IPS-15b (cell line): Measurements from ENCODE around the gene SSBP4.

Source experiments
- H3K27me3 ChIP-seq: one replicate; pipeline ENCODE4 v1.6.1; 2013; ENCODE audit warnings: low read length; ENCODE audit not compliant: control insufficient read depth, insufficient read depth
- H3K36me3 ChIP-seq: one replicate; pipeline ENCODE4 v1.6.1; 2013; ENCODE audit warnings: low read length; ENCODE audit not compliant: control insufficient read depth, insufficient read depth
- H3K4me1 ChIP-seq: one replicate; pipeline ENCODE4 v1.6.1; 2013; ENCODE audit warnings: mild to moderate bottlenecking, low read length; ENCODE audit not compliant: control insufficient read depth, insufficient read depth
- H3K4me3 ChIP-seq: one replicate; pipeline ENCODE4 v1.5.1; 2013; ENCODE audit warnings: low read depth, low read length
- H3K9ac ChIP-seq: one replicate; pipeline ENCODE4 v1.6.1; 2013; ENCODE audit warnings: low read depth, mild to moderate bottlenecking, low read length
- H3K9me3 ChIP-seq: one replicate; pipeline ENCODE4 v1.6.1; 2013; ENCODE audit warnings: mild to moderate bottlenecking, low read length; ENCODE audit not compliant: control insufficient read depth, insufficient read depth

The SSBP4 gene

DNA sequence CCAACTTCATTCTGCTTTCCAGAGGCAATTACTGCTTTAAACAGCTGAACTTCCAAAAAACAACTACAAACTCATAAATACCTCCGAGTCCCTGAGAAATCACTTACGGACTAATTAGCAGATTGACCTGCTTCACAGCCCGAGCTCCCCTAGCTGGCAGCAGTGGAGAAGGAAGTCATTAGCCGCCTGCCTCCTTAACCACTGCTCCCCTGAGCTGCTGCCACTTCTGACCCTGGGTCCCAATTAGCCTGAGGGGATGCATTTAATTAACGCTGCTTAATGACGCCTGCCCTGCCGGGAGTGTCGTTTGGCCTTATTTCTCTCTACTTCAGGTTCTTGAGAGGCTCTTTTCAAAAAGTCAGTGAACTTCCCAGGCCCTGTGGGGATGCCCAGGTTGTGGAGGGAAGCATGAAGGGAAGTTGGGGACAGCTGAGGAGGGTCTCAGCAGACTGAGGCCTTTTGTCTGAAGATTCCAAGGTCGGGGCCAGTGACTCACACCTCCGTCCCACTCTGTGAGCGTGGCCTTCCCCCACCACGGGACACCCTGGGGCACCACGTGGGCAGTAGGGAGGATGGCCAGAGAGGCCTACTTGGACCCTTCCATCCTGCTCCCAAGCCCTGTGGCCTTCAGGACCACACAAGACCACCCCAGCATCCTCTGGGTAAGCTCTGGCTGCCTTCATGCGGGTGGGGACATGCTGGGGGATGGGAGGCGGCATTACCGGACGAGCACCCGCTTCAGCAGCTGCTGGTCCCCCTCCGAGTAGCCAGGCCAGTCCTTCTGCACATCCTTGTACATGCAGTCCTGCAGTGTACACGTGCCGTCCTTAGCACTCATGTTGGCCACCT lies 38.5 kb downstream of the SSBP4 start:
- H3K4me1 ChIP-seq: no peaks in the 10 kb centered on the region
- no peak overlapping the region for H3K4me3 ChIP-seq
- no peaks in the 10 kb centered on the region for H3K9me3 ChIP-seq
- H3K27me3 ChIP-seq: no peaks in the 10 kb centered on the region
- H3K36me3 ChIP-seq: peaks cover 39% of the 10 kb centered on the region
- no peak overlapping the region for H3K9ac ChIP-seq

GRCh38 chr19:18460900-18461299 lies 41.7 kb downstream of the SSBP4 start:
- Histone ChIP-seq H3K9ac (no peak overlapping the region), H3K27me3 (no peaks in the 10 kb centered on the region), H3K4me3 (no peak overlapping the region), H3K4me1 (no peaks in the 10 kb centered on the region), H3K36me3 (peaks cover 55% of the 10 kb centered on the region), H3K9me3 (no peaks in the 10 kb centered on the region)

DNA sequence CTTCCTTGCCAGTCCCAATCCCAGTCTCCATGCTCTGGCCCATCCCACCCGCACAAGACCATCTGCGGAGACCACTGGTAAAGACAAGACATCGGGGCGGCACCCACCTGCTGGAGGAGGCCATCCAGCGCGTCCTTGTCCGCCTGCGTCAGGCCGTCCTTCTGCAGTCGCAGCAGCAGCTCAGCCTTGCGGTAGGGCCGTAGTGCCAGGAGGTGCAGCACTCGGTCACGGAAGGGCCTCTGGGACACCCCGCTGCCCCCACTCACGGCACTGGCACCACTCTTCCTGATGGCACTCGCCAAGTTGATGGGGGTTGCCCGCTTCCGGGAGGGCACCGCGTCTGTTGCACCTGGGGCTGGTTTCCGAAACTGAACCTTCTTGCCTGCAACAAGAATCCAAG lies 42.3 kb downstream of the SSBP4 start:
- Histone ChIP-seq H3K4me3 (no peak overlapping the region), H3K9ac (no peak overlapping the region), H3K9me3 (no peaks in the 10 kb centered on the region), H3K27me3 (no peaks in the 10 kb centered on the region), H3K36me3 (peaks cover 52% of the 10 kb centered on the region), H3K4me1 (no peaks in the 10 kb centered on the region)

GRCh38 chr19:18464646-18465045 lies 45.4 kb downstream of the SSBP4 start:
- Histone ChIP-seq H3K27me3 (no peaks in the 10 kb centered on the region), H3K9ac (no peak overlapping the region), H3K4me1 (no peaks in the 10 kb centered on the region), H3K9me3 (no peaks in the 10 kb centered on the region), H3K36me3 (peaks cover 44% of the 10 kb centered on the region), H3K4me3 (no peak overlapping the region)

DNA sequence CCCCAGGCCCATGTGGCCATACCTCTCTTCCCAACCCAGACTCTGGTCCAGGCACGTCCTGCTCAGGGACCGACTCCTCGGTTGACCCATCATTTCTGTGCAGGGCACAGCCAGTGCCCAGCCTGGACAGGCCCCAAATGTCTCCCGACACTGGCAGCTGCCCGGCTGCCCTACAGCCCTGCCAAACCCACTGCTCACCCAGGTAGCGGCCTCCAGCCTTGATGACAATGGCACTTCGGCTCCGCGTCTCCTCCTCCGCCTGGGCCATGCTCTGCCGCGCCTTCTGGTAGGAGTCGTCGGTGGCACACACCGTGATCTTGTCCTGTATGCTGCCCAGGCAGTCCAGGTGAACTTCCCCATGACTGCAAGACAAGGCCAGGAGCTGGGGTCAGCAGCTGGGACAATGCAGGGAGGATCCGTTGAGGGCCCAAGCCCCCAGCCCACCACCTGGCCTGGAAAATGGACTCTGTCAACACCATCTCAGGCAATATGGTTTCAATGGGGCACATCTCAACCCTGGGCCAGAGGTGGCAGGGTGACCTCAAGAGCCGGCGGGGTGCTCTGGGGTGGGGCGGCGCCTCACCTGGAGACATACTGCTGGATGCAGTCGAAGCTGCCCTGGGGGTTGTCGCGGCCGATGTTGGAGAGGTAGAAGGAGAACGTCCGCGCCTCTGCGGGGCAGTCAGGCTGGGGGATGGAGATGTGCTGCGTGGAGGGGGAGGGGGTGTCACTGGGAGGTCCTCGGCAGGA lies 46.2 kb downstream of the SSBP4 start:
- Histone ChIP-seq H3K9ac (no peak overlapping the region), H3K36me3 (peaks cover 37% of the 10 kb centered on the region), H3K9me3 (no peaks in the 10 kb centered on the region), H3K4me3 (no peak overlapping the region), H3K27me3 (no peaks in the 10 kb centered on the region), H3K4me1 (no peaks in the 10 kb centered on the region)

DNA sequence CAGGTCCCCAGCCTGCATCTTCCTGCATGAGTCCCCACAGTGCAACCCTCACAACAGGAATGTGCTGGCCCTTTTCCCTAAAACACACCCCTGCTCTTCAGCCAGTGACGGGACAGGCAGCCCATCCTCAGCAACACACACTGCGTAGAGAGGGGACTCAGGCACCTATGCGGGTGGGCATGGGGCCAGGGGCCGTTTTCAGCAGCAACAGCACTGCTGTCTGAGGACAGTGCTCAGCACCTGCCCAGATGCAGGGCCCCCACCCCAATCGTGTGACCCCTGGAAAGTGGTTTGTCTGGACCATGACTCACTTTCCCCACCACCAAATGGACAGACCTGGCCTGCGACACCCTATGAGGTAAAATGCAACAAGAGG lies 46.8 kb downstream of the SSBP4 start:
- H3K36me3 ChIP-seq: peaks cover 32% of the 10 kb centered on the region
- no peaks in the 10 kb centered on the region for H3K27me3 ChIP-seq
- H3K4me1 ChIP-seq: no peaks in the 10 kb centered on the region
- no peak overlapping the region for H3K4me3 ChIP-seq
- no peaks in the 10 kb centered on the region for H3K9me3 ChIP-seq
- no peak overlapping the region for H3K9ac ChIP-seq

DNA sequence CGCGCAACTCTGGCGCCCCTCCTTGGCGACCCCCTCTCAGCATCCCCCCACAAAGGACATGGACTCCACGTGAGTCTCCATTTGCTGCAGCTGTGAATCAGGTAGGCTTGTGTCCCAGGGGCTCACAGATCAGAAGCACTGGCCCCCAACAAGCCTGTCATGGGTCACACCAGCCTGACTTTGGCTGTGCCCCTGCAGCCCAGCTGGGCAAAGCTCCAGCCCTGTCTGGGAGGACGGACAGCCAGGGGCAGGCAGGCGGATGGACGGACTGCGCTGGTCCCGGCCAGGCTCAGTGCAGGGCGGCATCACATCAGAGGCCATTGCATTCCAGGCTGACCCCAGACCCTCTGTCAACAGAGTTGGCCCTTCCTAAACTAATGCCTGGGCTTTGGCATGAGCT lies 47.2 kb downstream of the SSBP4 start:
- Histone ChIP-seq H3K4me3 (no peak overlapping the region), H3K27me3 (no peaks in the 10 kb centered on the region), H3K4me1 (no peaks in the 10 kb centered on the region), H3K36me3 (peaks cover 28% of the 10 kb centered on the region), H3K9ac (no peak overlapping the region), H3K9me3 (no peaks in the 10 kb centered on the region)

DNA sequence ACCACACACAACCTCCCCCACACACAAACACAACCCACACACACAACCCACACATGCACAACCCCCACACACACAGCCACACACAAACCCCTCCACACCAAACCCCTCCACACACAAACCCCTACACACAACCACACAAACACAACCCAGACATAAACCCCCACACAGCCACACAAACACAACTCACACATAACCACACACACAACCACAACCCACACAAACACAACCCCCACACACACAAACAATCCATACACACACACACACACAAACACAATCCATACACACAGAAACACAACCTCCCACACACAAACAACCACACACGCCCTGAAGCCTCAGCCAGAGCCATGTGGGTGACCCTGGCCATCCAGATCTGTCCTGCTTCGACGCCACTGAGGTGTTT lies 48.8 kb downstream of the SSBP4 start:
- Histone ChIP-seq H3K27me3 (no peaks in the 10 kb centered on the region), H3K4me3 (no peak overlapping the region), H3K4me1 (no peaks in the 10 kb centered on the region), H3K36me3 (peaks cover 22% of the 10 kb centered on the region), H3K9ac (no peak overlapping the region), H3K9me3 (no peaks in the 10 kb centered on the region)

GRCh38 chr19:18468517-18468916 lies 49.3 kb downstream of the SSBP4 start:
- Histone ChIP-seq H3K9me3 (no peaks in the 10 kb centered on the region), H3K9ac (peak overlapping the region; percentile 24), H3K27me3 (no peaks in the 10 kb centered on the region), H3K36me3 (peaks cover 22% of the 10 kb centered on the region), H3K4me1 (no peaks in the 10 kb centered on the region), H3K4me3 (no peak overlapping the region)

DNA sequence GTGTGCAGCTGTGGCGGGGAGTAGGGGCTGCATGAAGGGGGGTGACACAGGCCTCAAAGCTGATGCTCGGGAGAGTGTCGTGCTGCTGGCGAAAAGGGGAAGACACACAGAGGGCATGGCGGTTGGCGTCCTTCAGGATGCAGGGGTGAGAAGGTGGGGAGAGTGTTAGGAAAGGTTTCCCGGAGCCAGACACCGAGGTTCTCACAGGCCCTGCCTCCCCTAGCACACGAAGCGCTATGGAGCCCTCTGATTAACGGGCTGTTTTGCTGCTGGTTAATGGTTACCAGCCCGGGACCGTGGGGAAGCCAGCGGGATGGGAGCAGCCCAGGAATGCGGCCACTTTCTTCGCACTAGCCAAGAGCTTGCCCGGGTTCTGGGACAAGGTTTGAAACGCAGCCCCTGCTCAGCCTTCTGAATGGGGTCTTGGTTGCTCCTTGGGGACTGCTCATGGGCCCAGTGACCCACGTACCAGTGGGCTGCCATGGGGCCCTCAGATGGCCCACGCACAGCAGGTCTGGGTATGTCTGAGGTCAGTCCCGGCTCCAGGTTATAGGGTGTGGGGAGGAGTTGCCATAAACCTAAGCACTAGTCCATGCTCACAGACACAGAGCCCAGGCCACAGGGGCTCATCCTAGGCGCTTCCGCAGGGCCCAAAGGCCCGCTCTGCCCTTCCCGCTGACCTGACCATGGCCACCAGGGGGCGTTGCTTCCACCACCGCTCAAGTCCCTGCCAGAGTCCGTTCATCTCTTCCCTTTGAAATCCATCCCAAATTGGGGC lies 50.1 kb downstream of the SSBP4 start:
- Histone ChIP-seq H3K4me1 (no peaks in the 10 kb centered on the region), H3K27me3 (no peaks in the 10 kb centered on the region), H3K4me3 (no peak overlapping the region), H3K9me3 (no peaks in the 10 kb centered on the region), H3K36me3 (peaks cover 22% of the 10 kb centered on the region), H3K9ac (peak overlapping the region; percentile 47)

- H3K27me3 ChIP-seq: no peaks in the 10 kb centered on the region
- H3K4me3 ChIP-seq: no peak overlapping the region
- H3K9me3 ChIP-seq: no peaks in the 10 kb centered on the region
- peaks cover 13% of the 10 kb centered on the region for H3K36me3 ChIP-seq
- H3K9ac ChIP-seq: no peak overlapping the region
- H3K4me1 ChIP-seq: no peaks in the 10 kb centered on the region
Measured at GRCh38 chr19:18470787-18471186, 51.6 kb downstream of the SSBP4 start.
